CD14-positive monocyte (primary cell): ENCODE measurements around the gene STXBP5. TPM values are rescaled to one million over a fixed set of nuclear protein-coding genes. Genes with fewer than 3 reads are reported as not detected.

Source experiments
- DNase-seq, 3 donors: peaks; one replicate each; pipeline ENCODE4 v3.0.0-alpha.2; 2011 to 2022
- H2AFZ ChIP-seq: 2 replicates; pipeline ENCODE4 v1.6.0; 2012; ENCODE audit warnings: mild to moderate bottlenecking, low read depth, low read length, inconsistent platforms; ENCODE audit not compliant: insufficient read depth, poor library complexity, severe bottlenecking
- H3K27ac ChIP-seq, 2 donors: 1 replicate in 1 of 2; 2 replicates in 1 of 2; pipeline ENCODE4 v1.5.1; 2012 to 2013; ENCODE audit warnings: low read length in 2 of 2, control low read depth in 1 of 2, inconsistent platforms in 1 of 2, low read depth in 1 of 2, mild to moderate bottlenecking in 1 of 2
- H3K27me3 ChIP-seq, 2 donors: one replicate each; pipeline versions ENCODE4 v1.6.0 to v1.6.1; 2011 to 2013; ENCODE audit warnings: low read length in 2 of 2; ENCODE audit not compliant: control insufficient read depth in 2 of 2, insufficient read depth in 2 of 2
- H3K36me3 ChIP-seq, 2 donors: replicated peaks in 1 of 2; 1 replicate in 1 of 2; 2 replicates in 1 of 2; pipeline versions ENCODE4 v1.5.1 to v1.6.1; 2012 to 2013; ENCODE audit warnings: low read length in 2 of 2, control low read depth in 1 of 2, inconsistent platforms in 1 of 2, mild to moderate bottlenecking in 1 of 2; ENCODE audit not compliant: insufficient read depth in 2 of 2, control insufficient read depth in 1 of 2
- H3K4me1 ChIP-seq, 2 donors: 1 replicate in 1 of 2; 2 replicates in 1 of 2; pipeline versions ENCODE4 v1.5.1 to v1.6.1; 2012 to 2013; ENCODE audit warnings: low read length in 2 of 2, control low read depth in 1 of 2, inconsistent platforms in 1 of 2, mild to moderate bottlenecking in 1 of 2, moderate library complexity in 1 of 2; ENCODE audit not compliant: insufficient read depth in 2 of 2, control insufficient read depth in 1 of 2
- H3K4me2 ChIP-seq: replicated peaks from 2 replicates; pipeline ENCODE3; 2012; ENCODE audit warnings: low read length, moderate library complexity, mild to moderate bottlenecking; ENCODE audit not compliant: poor library complexity, severe bottlenecking; ENCODE audit errors: extremely low read depth
- H3K4me3 ChIP-seq, 3 experiments: fragments of 200-600 bp in 1 of 3; sonication (generic) in 1 of 3; replicated peaks in 1 of 3; 1 replicate in 2 of 3; 2 replicates in 1 of 3; pipeline ENCODE4 v1.5.1; 2011 to 2013; ENCODE audit warnings: low read length in 3 of 3, mild to moderate bottlenecking in 3 of 3, control low read depth in 2 of 3, low read depth in 2 of 3, inconsistent platforms in 1 of 3, moderate library complexity in 1 of 3
- H3K79me2 ChIP-seq: 2 replicates; pipeline ENCODE4 v1.6.0; 2012; ENCODE audit warnings: mild to moderate bottlenecking, control low read depth, inconsistent platforms, low read length, moderate library complexity; ENCODE audit not compliant: insufficient read depth
- H3K9ac ChIP-seq: 2 replicates; pipeline ENCODE4 v1.6.0; 2017; ENCODE audit warnings: low read length, mild to moderate bottlenecking; ENCODE audit not compliant: insufficient read depth, poor library complexity, severe bottlenecking
- H3K9me3 ChIP-seq, 2 donors: replicated peaks in 1 of 2; 1 replicate in 1 of 2; 2 replicates in 1 of 2; pipeline versions ENCODE4 v1.5.1 to v1.6.1; 2012 to 2013; ENCODE audit warnings: low read length in 2 of 2, control low read depth in 1 of 2; ENCODE audit not compliant: control insufficient read depth in 1 of 2, insufficient read depth in 1 of 2
- H4K20me1 ChIP-seq: 2 replicates; pipeline ENCODE4 v1.6.0; 2012; ENCODE audit warnings: mild to moderate bottlenecking, low read length, control low read depth, moderate library complexity; ENCODE audit not compliant: insufficient read depth
- H3K27ac Mint-ChIP-seq, 7 donors: one replicate each; pipeline ENCODE4 v1.8.0; 2020; ENCODE audit warnings: mild to moderate bottlenecking in 7 of 7, mixed read lengths in 7 of 7, moderate library complexity in 6 of 7, inconsistent platforms in 2 of 7
- H3K27me3 Mint-ChIP-seq, 3 donors: one replicate each; pipeline ENCODE4 v1.8.0; 2021 to 2022; ENCODE audit warnings: low read depth in 3 of 3, mild to moderate bottlenecking in 3 of 3, mixed read lengths in 3 of 3, moderate library complexity in 3 of 3, inconsistent platforms in 1 of 3
- H3K36me3 Mint-ChIP-seq, 2 donors: one replicate each; pipeline ENCODE4 v1.8.0; 2020; ENCODE audit warnings: mixed read lengths in 2 of 2, inconsistent platforms in 1 of 2, mild to moderate bottlenecking in 1 of 2
- H3K4me1 Mint-ChIP-seq: one replicate; pipeline ENCODE4 v1.8.0; 2020; ENCODE audit warnings: mild to moderate bottlenecking, mixed read lengths
- H3K4me3 Mint-ChIP-seq, 2 donors: one replicate each; pipeline ENCODE4 v1.8.0; 2020; ENCODE audit warnings: mild to moderate bottlenecking in 2 of 2, mixed read lengths in 2 of 2, moderate library complexity in 1 of 2
- H3K9me3 Mint-ChIP-seq, 7 donors: one replicate each; pipeline ENCODE4 v1.8.0; 2020 to 2022; ENCODE audit warnings: mixed read lengths in 7 of 7, mild to moderate bottlenecking in 6 of 7, moderate library complexity in 6 of 7, inconsistent platforms in 2 of 7
- WGBS: methylation state at CpG from one replicate; pipeline ENCODE4 v1.1.5; 2013; ENCODE audit warnings: missing lambda C conversion rate; ENCODE audit not compliant: insufficient coverage; 5-methylcytosine and 5-hydroxymethylcytosine counted together
- intact Hi-C, 2 donors: fragments of 100-400 bp; cut with micrococcal nuclease; formaldehyde crosslinking; loops; one replicate each; pipeline versions ENCODE4 v1.15.0 to v1.15.1; 2023
- polyA plus RNA-seq, 3 donors: library from polyadenylated mRNA; depleted of rRNA in 1 of 3; unstranded in 2 of 3; stranded (reverse) in 1 of 3; fragments of 300-500 nt in 2 of 3; fragments of >200 nt in 1 of 3; fragmentation: Illumina TruSeq in 2 of 3; gene quantifications; 1 replicate in 2 of 3; 2 replicates in 1 of 3; pipeline ENCODE4 v1.2.3, GENCODE V29; 2012 to 2021
- TF ChIP-seq, protein P1 (sequence below): fragments of 200-600 bp; IDR thresholded peaks from one replicate; pipeline ENCODE4 v1.8.0; 2022; ENCODE audit warnings: antibody characterized with exemption, mild to moderate bottlenecking

Gene STXBP5
- polyA plus RNA-seq, 3 donors, result 1.5 to 8.8 (median 2.0) TPM

DNA sequence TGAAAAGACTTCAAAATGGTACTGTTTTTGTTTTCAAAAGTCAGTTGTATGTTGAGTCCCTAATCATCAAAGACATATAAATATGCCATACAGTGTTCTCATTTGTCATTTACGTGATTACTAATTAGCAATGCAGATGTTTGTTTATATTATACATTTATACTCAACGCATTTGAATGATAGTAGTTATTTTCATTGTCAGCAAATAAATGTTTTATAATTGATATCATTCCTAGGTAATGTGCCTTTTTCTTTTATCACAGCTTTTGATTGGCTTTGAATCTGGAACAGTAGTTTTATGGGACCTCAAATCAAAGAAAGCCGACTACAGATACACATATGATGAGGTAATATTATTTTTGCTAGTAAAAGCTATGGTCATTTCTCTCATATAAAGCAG is 62.6 kb downstream of the STXBP5 start:
- H3K4me1 Mint-ChIP-seq, result peaks cover 3% of the 10 kb centered on the region
- TF ChIP-seq, protein P1, sequence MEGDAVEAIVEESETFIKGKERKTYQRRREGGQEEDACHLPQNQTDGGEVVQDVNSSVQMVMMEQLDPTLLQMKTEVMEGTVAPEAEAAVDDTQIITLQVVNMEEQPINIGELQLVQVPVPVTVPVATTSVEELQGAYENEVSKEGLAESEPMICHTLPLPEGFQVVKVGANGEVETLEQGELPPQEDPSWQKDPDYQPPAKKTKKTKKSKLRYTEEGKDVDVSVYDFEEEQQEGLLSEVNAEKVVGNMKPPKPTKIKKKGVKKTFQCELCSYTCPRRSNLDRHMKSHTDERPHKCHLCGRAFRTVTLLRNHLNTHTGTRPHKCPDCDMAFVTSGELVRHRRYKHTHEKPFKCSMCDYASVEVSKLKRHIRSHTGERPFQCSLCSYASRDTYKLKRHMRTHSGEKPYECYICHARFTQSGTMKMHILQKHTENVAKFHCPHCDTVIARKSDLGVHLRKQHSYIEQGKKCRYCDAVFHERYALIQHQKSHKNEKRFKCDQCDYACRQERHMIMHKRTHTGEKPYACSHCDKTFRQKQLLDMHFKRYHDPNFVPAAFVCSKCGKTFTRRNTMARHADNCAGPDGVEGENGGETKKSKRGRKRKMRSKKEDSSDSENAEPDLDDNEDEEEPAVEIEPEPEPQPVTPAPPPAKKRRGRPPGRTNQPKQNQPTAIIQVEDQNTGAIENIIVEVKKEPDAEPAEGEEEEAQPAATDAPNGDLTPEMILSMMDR, result no peak
- no peak overlapping the region for H3K4me3 Mint-ChIP-seq
- Histone ChIP-seq H3K27me3 (no peaks in the 10 kb centered on the region), H2AFZ (no peak overlapping the region), H3K4me2 (no peak overlapping the region), H3K9ac (no peak overlapping the region), H3K4me1 (no peaks in the 10 kb centered on the region), H3K36me3 (peaks cover 29 to 69% of the 10 kb centered on the region in 2 donors), H3K9me3 (no peaks in the 10 kb centered on the region), H3K27ac (no peak overlapping the region), H4K20me1 (no peaks in the 10 kb centered on the region), H3K79me2 (no peaks in the 10 kb centered on the region), H3K4me3 (no peak overlapping the region)
- peaks cover 0 to 1% (median 0%) of the 10 kb centered on the region in 7 donors for H3K9me3 Mint-ChIP-seq
- no peaks in the 10 kb centered on the region for H3K27me3 Mint-ChIP-seq
- H3K27ac Mint-ChIP-seq, result no peak overlapping the region
- WGBS, result no CpG with 5 or more reads among the region's 3 CpGs
- peaks cover 51 to 61% of the 10 kb centered on the region in 2 donors for H3K36me3 Mint-ChIP-seq
- no peak for DNase-seq
- intact Hi-C loops, result no loop called here

DNA sequence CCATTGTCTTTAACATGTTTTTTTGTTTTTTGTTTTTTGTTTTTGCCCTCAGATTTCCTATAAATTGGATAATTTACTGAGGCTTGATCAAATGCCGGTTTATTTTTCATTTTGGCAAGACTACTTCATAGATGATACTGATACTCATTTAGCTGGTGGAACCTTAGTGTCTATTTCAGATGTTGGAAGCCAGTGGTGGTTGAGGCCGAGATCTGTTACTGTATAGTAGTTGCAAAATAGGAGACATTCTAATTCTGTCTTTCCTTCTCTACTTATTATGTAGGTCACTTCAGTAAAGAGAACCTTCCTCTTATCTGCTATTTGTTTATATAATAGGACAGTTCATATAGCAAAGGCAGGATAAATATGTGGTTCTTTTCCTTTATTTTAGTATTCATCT is 63.4 kb downstream of the STXBP5 start:
- peaks cover 3% of the 10 kb centered on the region for H3K4me1 Mint-ChIP-seq
- DNase-seq, result no peak
- no CpG with 5 or more reads among the region's 2 CpGs for WGBS
- H3K27ac Mint-ChIP-seq, result peak overlapping the region in 1 of 7 donors; percentile 73
- Histone ChIP-seq H2AFZ (no peak overlapping the region), H3K27me3 (no peaks in the 10 kb centered on the region), H3K4me2 (no peak overlapping the region), H3K4me3 (no peak overlapping the region), H4K20me1 (no peaks in the 10 kb centered on the region), H3K79me2 (no peaks in the 10 kb centered on the region), H3K4me1 (no peaks in the 10 kb centered on the region), H3K9me3 (no peaks in the 10 kb centered on the region), H3K36me3 (peaks cover 29 to 69% of the 10 kb centered on the region in 2 donors), H3K9ac (no peak overlapping the region), H3K27ac (no peak overlapping the region)
- H3K36me3 Mint-ChIP-seq, result peaks cover 54 to 68% of the 10 kb centered on the region in 2 donors
- peaks cover 0 to 1% (median 0%) of the 10 kb centered on the region in 7 donors for H3K9me3 Mint-ChIP-seq
- TF ChIP-seq, protein P1, result no peak
- H3K4me3 Mint-ChIP-seq, result no peak overlapping the region
- intact Hi-C loops, result no loop called here
- H3K27me3 Mint-ChIP-seq, result no peaks in the 10 kb centered on the region
